ENCODE measurements around the gene SLC37A2. TPM values are rescaled to one million over a fixed set of nuclear protein-coding genes. Genes with fewer than 3 reads are reported as not detected.

SLC37A2 gene
- total and polyA plus RNA-seq, 2 of the 13 experiments (the other 11 are each of a cell fraction or from before 2014, with no cell fraction given), result 4.6 to 7.1 TPM

GRCh38 chr11:125078516-125079140 is 15.5 kb downstream of the SLC37A2 start (continued):
- TF ChIP-seq TOPORS (CRISPR knock-in tag; IDR thresholded peaks at IDR 0.05) (no peak), ARNT2 (CRISPR knock-in tag; IDR thresholded peaks at IDR 0.05; ENCODE audit: low read depth) (no peak), BCL3 (CRISPR knock-in tag; IDR thresholded peaks at IDR 0.05) (no peak), CCAR2 (optimal IDR thresholded peaks at IDR 0.05; ENCODE audit: low read depth, low read length) (no peak), CEBPZ (IDR thresholded peaks at IDR 0.05; ENCODE audit: low read length) (no peak), ATF2 (CRISPR knock-in tag; IDR thresholded peaks at IDR 0.05) (no peak), ZNF709 (CRISPR knock-in tag; IDR thresholded peaks at IDR 0.05) (no peak), ZNF296 (CRISPR knock-in tag; conservative IDR thresholded peaks at IDR 0.05) (no peak), HBP1 (CRISPR knock-in tag; IDR thresholded peaks at IDR 0.05; ENCODE audit: low read depth) (no peak), ZNF160 (CRISPR knock-in tag; IDR thresholded peaks at IDR 0.05) (no peak), ZNF615 (CRISPR knock-in tag; IDR thresholded peaks at IDR 0.05; ENCODE audit: borderline replicate concordance) (no peak), DNMT1 (CRISPR knock-in tag; IDR thresholded peaks at IDR 0.05) (no peak)
